Duodenal mucosa (tissue), 2 donors: ENCODE measurements around the gene F13A1.

Source experiments
- H3K27ac ChIP-seq: one replicate; pipeline ENCODE4 v1.7.0; 2013; ENCODE audit warnings: low read depth, low read length
- H3K27me3 ChIP-seq, 2 donors: one replicate each; pipeline ENCODE4 v1.7.0; 2013; ENCODE audit warnings: low read length in 2 of 2, control low read depth in 1 of 2; ENCODE audit not compliant: insufficient read depth in 2 of 2, control insufficient read depth in 1 of 2
- H3K36me3 ChIP-seq, 2 donors: one replicate each; pipeline ENCODE4 v1.7.0; 2013; ENCODE audit warnings: low read length in 2 of 2, control low read depth in 1 of 2; ENCODE audit not compliant: insufficient read depth in 2 of 2, control insufficient read depth in 1 of 2
- H3K4me1 ChIP-seq, 2 donors: one replicate each; pipeline ENCODE4 v1.7.0; 2013; ENCODE audit warnings: low read length in 2 of 2, control low read depth in 1 of 2; ENCODE audit not compliant: insufficient read depth in 2 of 2, control insufficient read depth in 1 of 2
- H3K4me3 ChIP-seq, 2 donors: one replicate each; pipeline ENCODE4 v1.7.0; 2013; ENCODE audit warnings: low read length in 2 of 2, low read depth in 1 of 2
- H3K9ac ChIP-seq, 2 donors: one replicate each; pipeline ENCODE4 v1.7.0; 2013; ENCODE audit warnings: low read length in 2 of 2, low read depth in 1 of 2
- H3K9me3 ChIP-seq, 2 donors: one replicate each; pipeline ENCODE4 v1.7.0; 2013; ENCODE audit warnings: low read length in 2 of 2, control low read depth in 1 of 2; ENCODE audit not compliant: control insufficient read depth in 1 of 2

The F13A1 gene

DNA sequence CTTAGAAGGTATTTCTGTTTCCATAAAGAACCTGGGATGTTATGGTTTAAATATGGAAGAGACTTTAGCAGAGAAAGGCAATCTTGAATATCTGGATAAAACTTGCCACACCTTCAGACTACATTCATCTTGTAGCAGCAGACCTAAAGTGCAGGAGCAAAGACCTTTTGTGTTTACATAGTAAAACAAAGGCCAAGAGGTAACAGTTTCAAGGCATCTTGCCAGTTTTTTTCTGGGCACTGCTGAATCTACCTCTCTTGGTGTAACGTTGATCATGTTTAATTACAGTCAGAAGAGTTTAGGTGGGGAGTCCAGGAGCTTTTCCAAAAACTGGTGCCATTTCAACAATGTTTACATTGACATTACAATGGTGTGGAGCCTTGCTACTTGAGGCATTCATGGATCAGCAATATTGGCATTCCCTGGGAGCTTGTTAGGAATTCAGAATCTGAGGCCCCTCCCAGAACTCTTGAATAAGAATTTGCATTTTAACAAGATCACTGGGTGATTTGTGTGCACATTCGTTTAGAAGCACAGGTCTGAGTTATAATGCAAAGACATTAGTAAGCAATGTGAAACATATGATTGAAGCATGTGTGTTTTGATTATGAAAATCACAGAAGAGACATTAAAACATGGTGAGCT is 94.5 kb downstream of the F13A1 start:
- H3K4me3 ChIP-seq = no peak overlapping the region
- no peak overlapping the region for H3K9ac ChIP-seq
- peaks cover 7 to 21% of the 10 kb centered on the region in 2 donors for H3K4me1 ChIP-seq
- H3K36me3 ChIP-seq = no peaks in the 10 kb centered on the region
- no peaks in the 10 kb centered on the region for H3K9me3 ChIP-seq
- H3K27ac ChIP-seq = no peak overlapping the region
- H3K27me3 ChIP-seq = no peaks in the 10 kb centered on the region

DNA sequence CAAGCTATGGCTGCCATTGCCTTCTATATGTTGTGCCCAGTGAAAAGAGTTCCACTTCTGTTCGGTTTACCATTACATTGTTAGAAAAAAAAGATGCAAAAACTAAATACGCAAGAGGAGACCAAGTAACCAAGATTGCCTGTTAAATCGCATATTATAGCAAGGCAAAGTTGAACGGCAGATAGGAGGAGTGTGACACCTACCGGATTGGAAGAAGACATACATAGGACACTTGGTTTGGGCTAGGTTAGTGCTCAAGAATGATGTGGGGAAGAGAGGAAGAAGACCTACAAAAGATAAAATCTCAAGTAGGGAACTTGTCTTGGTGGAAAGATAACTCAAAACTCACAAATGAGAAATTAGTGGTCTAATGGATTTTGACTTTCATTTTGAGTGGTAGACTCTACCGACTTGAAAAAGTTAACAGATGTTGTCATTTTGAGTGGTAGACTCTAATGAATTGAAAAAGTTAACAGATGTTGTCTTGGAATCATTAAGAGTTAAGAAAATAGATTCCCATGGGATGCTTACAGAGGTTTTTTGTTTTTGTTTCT is 95.5 kb downstream of the F13A1 start:
- no peaks in the 10 kb centered on the region for H3K9me3 ChIP-seq
- H3K4me3 ChIP-seq = no peak overlapping the region
- H3K27me3 ChIP-seq = no peaks in the 10 kb centered on the region
- H3K4me1 ChIP-seq = peaks cover 6 to 15% of the 10 kb centered on the region in 2 donors
- H3K36me3 ChIP-seq = no peaks in the 10 kb centered on the region
- H3K9ac ChIP-seq = no peak overlapping the region
- H3K27ac ChIP-seq = no peak overlapping the region

DNA sequence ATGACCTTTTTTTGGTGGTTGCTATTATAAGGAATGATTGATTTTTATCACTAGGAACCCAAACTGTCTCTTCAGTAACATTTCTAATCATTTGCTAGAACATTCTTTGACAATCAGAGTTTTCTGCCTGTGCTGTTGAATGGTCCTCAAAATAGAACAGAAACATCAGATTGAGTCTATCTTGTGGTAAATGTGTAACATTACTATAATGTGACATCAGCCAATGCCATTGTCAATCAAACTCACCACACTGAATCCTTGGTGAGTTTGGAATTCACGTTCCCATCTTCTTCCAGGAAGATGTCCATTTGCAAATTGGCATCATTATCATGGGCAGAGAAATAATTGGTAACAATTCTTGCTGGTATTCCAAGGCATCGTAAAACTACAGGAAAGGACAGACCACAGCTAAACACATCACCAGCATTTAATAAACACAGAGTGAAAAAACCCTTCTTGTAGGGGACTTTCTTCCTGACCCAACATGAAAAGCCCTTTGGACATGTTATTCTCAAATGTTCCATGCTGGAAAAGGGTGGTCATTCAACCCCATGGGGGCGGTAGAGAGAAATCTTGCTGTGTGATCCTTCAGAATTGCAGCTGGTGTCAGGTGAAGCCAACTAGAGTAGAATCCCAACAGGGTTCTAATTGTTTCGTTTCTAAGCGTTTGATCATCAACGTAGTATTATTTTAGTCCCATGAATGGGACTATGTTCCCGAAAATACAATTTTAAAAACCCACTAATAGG is 98.5 kb downstream of the F13A1 start:
- Histone ChIP-seq H3K4me3 (no peak overlapping the region), H3K27me3 (no peaks in the 10 kb centered on the region), H3K36me3 (no peaks in the 10 kb centered on the region), H3K27ac (no peak overlapping the region), H3K4me1 (peaks cover 0 to 6% of the 10 kb centered on the region in 2 donors), H3K9ac (no peak overlapping the region), H3K9me3 (no peaks in the 10 kb centered on the region)

DNA sequence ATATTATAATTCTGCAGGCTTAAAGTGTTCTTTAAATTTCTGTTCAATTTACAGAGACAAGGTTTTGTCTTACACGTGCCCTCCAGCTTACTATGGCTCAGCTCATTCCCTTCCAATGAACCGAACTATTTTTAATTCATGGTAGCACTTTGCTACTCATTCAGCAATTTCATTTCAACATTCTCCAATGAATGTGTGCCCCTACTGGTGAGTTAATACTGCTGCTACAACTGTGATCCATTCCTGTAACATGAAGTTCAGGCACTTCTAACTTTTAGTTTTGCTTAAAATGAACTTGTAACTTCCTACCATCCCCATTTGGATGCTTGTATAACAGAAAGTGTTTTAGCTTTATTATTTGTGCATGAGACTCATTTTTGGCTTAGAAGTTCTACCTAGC is 99.7 kb downstream of the F13A1 start:
- no peaks in the 10 kb centered on the region for H3K9me3 ChIP-seq
- H3K27me3 ChIP-seq = no peaks in the 10 kb centered on the region
- H3K9ac ChIP-seq = no peak overlapping the region
- H3K4me1 ChIP-seq = no peaks in the 10 kb centered on the region
- H3K27ac ChIP-seq = no peak overlapping the region
- no peaks in the 10 kb centered on the region for H3K36me3 ChIP-seq
- no peak overlapping the region for H3K4me3 ChIP-seq

DNA sequence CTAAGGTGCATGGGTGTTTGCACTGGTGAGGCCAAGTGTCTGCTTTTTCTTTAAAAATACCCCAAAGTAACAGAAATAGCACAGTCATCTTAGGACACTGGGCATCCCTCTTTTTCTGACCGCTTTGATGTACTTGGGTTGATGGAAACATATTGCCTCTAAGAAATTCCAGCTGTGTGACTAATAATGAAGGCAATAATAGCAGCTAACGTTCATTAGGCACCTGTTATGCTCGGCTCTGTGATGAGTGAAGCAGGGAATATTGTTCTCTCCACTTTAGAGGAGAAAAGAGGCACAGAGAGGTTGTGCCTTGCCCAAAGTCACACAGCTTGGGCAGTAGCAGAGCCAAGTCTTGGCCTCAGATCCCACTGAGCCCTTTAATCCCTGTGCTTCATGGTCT is 100.7 kb downstream of the F13A1 start:
- H3K4me3 ChIP-seq = no peak overlapping the region
- no peak overlapping the region for H3K9ac ChIP-seq
- H3K27ac ChIP-seq = no peak overlapping the region
- no peaks in the 10 kb centered on the region for H3K36me3 ChIP-seq
- H3K4me1 ChIP-seq = no peaks in the 10 kb centered on the region
- no peaks in the 10 kb centered on the region for H3K27me3 ChIP-seq
- no peaks in the 10 kb centered on the region for H3K9me3 ChIP-seq

- no peaks in the 10 kb centered on the region for H3K9me3 ChIP-seq
- H3K36me3 ChIP-seq = no peaks in the 10 kb centered on the region
- H3K4me3 ChIP-seq = no peak overlapping the region
- no peak overlapping the region for H3K9ac ChIP-seq
- H3K4me1 ChIP-seq = no peaks in the 10 kb centered on the region
- H3K27ac ChIP-seq = no peak overlapping the region
- no peaks in the 10 kb centered on the region for H3K27me3 ChIP-seq
Measured at GRCh38 chr6:6218759-6219085, 101.7 kb downstream of the F13A1 start.

DNA sequence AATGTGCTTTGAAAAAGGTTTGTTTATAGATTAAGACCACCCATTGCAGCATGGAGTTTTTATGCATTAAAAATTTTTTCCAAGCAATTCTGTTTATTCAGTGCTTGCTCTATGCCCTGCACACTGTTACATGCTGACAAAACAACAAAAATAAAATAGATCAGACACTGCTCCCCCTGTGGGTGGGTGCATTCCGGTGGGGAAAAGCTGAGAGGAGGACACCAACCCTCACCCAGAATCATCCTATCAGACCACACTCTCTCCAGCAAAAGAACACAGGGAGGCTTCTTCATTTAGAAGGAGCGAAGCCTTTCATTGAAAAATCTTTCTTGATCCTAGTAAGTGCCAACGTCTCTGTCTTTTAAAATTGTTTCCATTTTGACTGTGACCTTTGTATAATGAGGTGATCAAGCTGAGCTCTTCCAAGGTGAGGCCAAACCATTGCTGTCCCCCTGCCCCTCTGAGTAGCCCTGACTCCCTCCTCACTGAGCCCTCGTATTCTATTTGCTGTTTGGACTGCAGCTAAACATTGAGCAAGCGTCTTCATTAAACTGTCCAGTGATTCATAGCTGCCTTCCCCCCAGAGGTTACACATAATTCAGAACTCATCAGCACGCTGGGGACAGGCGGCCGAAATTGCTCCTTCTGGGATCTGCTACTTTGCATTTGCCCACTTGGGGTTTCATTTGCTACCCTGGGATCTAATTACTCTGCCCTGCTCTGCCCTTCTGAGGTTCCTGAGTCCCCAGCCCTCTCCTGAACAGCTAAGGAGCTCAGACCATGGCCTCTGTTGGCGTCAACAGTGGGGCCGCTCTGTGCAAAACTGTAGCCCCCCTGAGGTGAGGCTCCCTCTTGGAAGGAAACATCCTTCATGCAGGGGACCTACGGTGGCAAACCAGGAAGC is 102.4 kb downstream of the F13A1 start:
- no peak overlapping the region for H3K9ac ChIP-seq

GRCh38 chr6:6210994-6211393 is 109.5 kb downstream of the F13A1 start:
- Histone ChIP-seq H3K36me3 (no peaks in the 10 kb centered on the region), H3K9ac (no peak overlapping the region), H3K27me3 (no peaks in the 10 kb centered on the region), H3K4me3 (no peak overlapping the region), H3K9me3 (no peaks in the 10 kb centered on the region), H3K4me1 (no peaks in the 10 kb centered on the region), H3K27ac (no peak overlapping the region)

More for the DNA sequence above, 102.4 kb downstream of the F13A1 start:
- no peaks in the 10 kb centered on the region for H3K27me3 ChIP-seq
- no peaks in the 10 kb centered on the region for H3K36me3 ChIP-seq
- no peak overlapping the region for H3K4me3 ChIP-seq
- no peak overlapping the region for H3K27ac ChIP-seq
- H3K9me3 ChIP-seq = no peaks in the 10 kb centered on the region
- no peaks in the 10 kb centered on the region for H3K4me1 ChIP-seq

- Histone ChIP-seq H3K4me1 (no peaks in the 10 kb centered on the region), H3K27ac (no peak overlapping the region), H3K36me3 (no peaks in the 10 kb centered on the region), H3K9me3 (no peaks in the 10 kb centered on the region), H3K4me3 (no peak overlapping the region), H3K9ac (no peak overlapping the region), H3K27me3 (no peaks in the 10 kb centered on the region)
Measured at GRCh38 chr6:6202886-6203285, 117.6 kb downstream of the F13A1 start.

- Histone ChIP-seq H3K36me3 (no peaks in the 10 kb centered on the region), H3K9ac (no peak overlapping the region), H3K27me3 (no peaks in the 10 kb centered on the region), H3K4me3 (no peak overlapping the region), H3K27ac (no peak overlapping the region), H3K9me3 (no peaks in the 10 kb centered on the region), H3K4me1 (no peaks in the 10 kb centered on the region)
Measured at GRCh38 chr6:6201200-6201599, 119.3 kb downstream of the F13A1 start.
